GM21423 (cell line): ENCODE measurements around the gene KCNQ1.

Experiments used
- ATAC-seq: cut with Tn5 transposase; IDR thresholded peaks from one replicate; pipeline ENCODE4 v1.9.1; 2021; ENCODE audit warnings: mild to moderate bottlenecking, moderate library complexity; ENCODE audit not compliant: unreplicated experiment

The KCNQ1 gene

DNA sequence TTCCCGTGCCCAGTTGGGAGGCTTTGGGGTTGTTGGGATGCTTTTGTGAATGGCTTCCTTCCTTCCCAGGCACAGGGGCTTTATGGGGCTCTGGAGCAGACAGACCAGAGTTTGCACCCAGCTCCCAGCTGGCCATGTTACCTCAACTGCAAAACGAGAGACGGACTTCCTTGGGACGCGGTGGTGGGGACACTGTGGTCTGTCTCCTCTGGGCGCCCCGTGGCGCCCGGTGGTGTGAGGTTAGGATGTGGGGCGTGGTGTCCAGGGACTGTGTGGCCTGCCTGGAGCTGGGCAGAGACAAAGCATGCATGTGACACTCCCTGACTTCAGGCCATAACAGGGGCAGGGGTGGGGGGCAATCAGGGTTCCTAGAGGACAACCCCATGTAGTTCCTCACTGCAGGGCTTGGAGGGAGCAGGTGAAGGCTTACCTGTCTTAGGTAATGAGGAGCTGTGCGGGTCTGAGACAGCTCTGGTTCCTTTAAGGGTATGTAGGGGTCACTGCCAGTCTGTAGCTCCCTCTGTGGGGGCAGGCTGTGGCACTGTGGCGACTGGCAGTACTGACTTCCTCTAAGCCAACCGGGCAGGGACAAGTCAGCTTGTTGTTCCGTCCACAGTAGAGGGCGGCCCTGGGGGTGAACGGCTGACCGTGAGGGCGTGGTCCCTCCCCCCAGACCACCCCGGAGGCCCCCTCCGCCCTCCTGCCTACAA lies 14.4 kb downstream of the KCNQ1 start:
- ATAC-seq = no peak

DNA sequence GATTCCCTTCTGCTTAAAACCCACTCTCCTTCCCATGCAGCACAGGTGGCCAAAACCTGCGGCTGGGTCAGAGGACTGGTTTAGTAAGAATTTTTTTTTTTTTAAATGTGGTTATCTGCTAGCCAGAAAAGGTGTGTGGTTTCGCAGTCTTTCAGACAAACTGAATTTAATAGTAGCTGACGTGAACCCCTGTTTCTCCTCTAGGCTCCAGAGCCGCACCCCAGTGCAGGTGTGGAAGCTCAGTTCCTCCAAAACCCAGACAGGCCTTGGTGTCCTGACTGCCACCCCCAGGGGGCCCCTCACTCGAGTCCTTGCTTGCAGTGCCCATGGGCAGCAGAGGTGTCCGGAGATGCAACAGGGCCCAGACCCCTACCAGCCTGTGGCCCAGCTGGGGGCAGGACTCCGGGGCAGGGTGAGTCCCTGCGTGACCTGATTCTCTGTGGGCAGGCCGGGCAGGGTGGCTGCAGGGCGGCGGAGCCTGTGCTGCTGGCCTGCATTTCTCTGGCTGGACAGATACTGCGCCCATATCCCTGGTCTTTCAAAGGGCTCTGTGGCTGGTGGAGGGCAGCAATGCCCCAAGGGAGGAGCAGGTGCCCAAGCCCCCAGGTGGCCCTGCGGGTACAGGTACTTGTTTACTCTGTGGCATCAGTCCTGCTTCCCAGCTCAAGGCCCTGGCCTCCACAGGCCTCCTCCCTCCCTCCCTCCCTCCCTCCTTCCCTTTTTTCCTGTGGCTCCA lies 15.2 kb downstream of the KCNQ1 start:
- ATAC-seq = no peak

DNA sequence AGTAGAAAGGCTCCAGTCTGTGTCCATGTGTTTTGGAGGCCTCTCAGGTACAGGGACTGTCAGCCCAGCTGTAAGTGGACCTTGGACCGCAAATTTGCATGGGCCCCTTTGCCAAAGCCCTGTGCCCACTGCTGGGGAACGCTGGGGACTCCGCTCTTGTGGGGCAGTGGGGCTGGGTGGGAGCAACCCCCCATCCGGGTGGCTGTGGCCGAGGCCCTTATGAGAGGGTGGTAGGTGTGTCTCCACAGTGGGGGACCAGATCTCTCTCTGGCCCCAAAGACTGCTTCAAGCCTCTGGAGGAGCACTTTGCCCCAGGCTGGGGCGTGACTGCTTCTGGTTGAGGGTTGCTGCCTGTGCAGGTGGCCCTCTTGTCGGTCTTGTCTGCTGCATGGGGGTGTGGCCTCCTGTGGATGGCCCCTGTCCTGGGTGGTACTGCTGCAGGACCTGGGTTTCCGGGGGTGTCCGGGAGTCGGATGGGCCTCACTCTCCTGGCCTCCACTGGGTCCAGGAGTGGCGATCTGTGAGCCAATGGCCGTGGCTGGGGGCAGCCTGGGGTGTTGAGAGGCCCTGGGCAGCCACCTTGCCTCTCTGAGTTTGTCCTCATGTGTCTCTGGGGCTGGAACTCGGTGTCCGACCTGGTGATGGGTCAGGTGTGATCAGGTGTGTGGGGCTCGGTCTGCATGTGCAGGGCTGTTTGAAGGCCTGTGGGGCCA lies 15.9 kb downstream of the KCNQ1 start:
- no peak for ATAC-seq

DNA sequence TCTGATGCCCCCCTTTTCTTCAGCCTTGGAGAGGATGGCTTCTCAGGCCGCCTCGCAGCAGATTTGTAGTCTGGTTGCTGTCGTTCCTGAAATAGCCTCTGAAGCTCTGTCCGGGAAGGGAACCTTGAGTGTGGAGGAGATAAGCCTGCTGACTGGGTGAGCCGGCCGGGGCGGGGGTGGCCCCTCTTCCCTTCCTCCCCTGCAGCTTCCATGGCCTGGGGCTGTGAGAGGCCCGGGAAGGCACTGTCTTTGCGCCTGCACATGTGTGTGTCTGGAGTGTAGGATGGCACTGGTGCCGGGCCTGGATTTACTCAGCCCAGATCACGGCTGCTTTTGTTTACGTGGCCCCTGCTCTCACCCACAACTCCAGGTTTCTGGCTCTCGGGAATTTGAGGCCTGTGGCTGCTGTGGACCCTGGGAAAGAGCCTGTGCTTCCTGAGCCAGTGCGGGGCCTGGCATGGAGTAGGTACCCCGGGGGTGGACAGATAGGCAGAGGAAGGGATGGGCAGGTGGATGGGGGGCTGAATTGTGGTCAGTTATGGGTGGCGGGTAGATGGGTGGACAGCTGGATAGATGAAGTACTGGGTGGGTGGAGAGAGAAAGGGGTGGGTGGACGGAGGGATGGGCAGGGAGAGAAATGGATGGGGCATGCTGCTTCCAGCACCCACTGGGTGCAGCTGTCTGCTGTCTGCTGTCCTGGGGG lies 16.6 kb downstream of the KCNQ1 start:
- no peak for ATAC-seq

DNA sequence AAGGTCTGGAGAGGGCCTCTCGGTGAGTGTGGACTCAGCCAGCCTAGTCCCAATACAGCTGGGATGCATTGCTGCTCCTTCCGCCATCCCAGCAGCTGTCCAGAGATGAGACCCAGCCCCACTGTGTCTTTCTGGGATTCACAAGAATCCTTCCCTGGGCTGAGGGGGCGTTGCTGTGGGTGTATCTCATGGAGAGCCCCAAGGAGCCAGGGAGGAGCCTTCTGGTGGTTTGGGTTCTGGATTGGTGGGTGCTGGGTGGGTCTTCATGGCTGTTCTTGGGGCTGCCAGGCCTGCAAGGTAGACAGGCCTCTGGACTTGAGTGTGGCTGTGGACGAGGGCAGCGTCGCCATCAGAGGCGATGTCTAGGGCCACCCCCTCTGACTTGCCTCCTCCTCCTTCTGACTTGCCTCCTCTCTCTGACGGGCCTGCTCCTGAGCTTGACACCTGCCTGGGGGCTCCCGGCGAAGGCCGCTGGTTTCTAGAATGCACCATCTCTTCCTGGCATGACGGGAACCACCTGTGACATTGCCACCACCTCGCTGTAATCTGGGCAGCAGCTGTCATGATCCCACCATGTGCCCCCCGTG lies 17.2 kb downstream of the KCNQ1 start:
- no peak for ATAC-seq

DNA sequence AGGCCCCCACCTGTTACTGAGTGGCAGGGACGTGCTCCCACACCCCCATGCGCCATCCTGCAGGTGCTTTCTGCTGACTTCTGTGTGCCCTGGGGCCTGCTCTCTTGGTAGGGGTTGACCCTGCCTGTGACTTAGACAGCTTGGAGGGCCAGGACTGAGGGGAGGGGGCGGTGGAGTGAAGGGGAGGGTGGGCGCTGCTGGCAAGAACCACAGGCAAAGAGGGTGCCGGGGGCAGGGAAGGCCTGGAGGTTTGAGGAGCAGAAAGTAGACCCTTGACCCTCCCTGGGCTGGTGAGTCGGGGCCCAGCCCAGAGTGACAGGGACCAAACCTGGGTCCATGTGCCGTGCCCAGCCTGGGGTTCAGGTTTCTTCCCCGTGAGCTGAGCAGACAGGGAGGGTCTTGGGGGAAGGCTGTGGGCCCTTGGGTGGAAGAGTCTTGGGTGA lies 17.8 kb downstream of the KCNQ1 start:
- ATAC-seq = no peak

DNA sequence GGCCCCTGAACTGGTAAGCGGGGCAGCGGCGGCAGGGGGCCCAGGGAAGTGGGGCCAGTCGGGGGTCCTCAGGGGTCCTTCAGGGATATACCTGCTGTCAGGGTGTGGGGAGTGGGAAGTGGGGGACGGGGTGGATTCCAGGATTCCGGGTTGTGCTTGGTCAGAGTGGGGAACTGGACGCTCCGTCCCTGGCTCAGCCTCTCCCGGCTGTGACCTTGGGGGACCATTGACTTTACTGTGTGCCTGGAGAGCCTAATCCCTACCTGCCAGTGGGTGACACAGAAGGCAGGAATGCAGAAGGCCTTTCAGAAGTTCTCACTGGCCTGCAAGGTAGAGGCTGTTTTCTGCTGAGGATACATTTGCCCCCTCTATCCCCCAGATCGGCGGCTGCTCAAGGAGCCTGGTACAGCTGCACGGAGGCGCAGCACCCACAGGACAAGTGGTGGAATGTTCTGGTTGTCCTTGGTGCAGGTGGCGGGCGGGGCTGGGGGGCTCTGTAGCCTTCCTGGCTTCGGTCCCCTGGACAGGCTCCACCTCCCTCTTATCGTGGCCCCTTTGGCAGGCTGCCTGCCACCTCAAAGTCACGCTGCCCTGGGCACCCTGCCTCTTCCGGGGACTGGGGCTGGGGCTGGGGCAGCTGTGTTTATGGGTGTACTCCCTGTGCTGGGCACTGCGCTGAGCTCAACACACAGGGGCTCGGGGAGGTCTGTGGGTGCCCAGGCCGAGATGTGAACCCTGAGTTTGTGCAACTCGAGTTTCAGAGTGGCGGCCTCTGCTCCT lies 18.4 kb downstream of the KCNQ1 start:
- ATAC-seq = no peak

DNA sequence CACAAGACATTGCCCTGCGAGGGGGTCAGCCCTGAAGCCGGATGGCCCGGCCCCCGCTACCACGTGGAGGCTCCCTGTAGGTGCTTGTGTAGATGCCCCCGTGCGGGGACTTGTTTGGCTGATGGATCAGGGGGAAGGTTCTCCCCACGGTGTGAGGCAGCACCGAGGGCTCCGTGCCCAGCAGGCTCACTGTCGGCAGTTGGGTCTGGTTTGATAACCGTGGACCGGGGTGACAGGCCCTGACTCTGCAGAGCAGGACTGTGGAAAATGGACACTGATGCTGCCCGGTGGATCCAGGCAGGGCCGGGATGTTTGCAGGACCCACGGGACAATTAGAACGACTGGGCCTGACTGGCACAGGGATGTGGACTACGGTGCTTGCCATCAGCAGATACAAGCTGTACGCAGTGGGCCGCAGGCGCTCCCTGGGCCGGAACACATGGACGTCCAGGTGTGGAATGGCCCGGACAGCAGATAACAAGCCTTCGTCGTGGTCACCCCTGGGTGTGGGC lies 19.0 kb downstream of the KCNQ1 start:
- no peak for ATAC-seq

DNA sequence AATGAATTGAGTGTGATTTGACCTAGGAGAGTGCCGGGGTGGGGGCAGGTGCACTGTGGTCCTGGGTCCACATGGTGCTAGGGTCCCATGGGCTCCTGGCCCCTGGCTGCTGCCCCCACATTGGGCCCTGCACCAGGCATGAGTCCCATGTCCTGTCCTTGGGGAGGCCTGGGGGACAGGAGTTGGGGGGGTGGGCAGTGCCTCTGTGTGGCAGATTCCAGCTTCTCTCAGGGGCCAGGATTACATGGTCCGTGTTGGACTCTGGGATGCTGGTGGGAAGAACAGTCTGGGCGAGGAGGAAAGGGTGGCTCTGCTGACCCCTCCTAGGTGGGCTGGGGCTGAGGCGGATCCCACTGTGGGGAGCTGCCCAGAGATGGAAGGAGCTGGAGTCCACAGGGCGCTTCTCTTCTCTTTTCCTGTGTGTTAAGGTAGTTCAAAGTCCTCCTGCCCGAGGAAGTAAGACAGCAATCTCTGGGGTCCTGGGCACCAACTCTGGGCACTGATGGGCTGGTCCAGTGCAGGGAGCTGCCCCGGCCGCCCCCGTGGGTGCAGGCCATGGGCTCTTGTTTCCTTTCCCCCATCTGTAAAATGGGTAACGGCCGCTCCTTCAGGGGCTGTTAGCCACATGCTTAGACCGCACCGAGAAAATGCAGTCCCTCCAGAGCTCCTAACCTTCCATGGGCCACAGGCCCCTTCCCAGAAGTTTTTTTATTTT lies 19.8 kb downstream of the KCNQ1 start:
- ATAC-seq = no peak

DNA sequence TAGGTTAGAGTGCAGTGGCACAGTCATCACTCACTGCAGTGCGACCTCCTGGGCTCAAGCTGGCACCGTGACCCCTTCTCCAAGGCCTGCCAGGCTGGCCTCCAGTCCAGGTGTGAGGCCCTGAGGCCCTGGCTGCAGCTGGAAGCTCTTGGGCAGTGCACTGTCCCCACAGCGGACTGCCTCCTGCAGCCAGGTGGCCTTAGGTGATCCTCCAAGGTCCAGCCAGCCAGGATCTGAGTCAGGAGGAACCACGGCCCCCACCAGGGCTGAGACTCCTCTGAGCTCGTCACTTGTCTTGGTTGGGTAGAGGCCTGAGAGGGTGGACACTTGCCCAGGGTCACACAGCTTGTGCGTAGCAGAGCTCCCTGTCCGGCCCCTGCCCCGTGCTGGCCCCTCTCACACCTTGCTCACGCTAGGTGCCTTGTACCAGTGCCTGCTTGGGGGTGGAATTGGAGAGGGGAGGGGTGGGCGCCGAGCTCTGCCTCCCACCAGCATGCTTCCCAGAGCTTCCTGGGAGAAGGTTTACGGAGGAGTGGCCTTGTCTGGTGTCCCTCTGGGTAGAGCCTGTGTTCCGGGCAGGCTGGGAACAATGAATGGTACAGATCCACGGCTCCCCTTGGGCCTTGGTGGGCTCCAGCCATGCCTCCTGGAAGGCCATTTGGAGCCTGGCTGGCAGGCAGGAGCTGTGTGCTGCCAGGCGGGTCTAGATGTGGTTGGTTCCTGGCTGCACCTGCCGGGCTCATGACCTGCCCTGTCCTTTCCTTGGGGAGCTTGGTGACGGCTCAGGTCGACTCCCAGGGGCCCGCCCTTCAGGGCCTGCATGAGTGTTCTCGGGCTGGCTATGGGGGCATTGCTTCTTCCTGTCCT lies 20.6 kb downstream of the KCNQ1 start:
- no peak for ATAC-seq

DNA sequence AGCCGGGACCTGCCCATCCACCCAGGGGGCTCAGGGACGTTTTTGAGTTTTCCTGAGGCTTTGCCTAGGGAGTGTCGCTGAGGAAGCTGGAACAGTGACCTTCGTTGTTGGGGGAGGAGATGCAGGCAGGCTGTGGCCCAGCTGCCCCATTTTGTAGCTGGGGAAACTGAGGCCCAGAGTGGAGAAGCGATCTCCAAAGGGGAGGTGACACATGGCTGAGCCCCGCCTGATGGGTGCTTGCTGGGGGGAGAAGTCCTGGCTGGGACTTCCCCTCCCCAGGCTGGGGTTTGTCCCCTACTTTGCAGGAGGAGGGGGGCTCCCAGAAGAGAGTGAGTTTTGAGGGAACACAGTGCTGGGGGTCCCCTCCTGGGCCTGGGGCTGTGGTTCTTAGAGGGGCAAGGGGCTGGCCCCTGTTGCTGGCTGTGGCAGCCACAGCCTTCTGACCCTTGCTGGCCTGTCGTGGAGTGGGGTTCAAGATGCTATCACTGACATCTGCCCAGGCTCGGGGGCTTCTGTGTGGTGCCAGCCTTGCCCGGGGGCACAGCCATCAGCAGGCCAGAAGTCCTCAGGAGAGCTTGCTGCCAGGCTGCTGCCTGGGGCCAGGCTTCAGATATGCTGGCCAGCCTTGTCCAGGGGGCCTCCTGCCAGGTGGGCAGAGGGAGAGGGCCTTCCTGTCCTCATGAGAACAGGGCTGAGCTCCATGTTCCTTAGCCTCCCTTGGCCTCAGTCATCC lies 21.4 kb downstream of the KCNQ1 start:
- no peak for ATAC-seq

DNA sequence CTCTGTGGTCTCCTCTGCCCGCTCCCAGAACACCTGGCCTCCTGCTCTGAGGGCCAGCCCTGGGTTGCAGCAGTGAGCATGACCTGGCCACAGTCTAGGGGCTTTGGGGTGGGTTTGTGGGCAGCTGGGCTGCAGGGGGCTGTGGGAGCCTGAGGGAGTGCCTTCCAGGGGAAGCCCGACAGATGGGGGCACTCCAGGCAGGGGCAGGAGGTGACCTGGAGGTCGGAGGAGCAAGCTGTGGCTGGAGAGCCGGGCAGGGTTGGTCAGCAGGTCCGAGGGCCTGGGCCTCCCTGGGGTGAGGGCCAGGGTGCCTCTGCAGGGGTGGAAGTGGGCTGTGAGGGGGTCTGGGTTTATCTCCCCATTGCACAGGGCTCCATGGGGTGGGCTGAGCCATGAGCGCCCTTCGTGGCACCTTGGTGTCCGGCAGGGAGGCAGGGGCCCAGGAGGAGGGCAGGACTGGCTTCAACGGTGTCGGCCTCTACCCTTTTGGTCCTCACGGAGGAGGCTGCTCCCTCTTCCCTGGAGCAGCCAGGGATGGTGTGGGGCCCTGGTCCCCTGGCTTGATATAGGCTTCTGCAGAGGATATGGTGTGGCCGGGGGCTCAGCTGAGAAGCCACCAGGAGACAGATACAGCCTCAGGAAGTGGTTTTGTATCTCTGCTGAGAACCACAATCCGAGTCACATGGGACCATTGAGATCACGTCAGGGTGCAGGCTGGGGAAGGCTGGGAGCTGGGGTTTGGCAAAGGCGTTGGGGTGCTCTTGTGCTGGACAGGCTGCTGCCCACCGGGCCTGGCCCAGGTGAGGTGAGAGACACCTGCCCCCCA lies 22.3 kb downstream of the KCNQ1 start:
- ATAC-seq = peak; percentile 82

DNA sequence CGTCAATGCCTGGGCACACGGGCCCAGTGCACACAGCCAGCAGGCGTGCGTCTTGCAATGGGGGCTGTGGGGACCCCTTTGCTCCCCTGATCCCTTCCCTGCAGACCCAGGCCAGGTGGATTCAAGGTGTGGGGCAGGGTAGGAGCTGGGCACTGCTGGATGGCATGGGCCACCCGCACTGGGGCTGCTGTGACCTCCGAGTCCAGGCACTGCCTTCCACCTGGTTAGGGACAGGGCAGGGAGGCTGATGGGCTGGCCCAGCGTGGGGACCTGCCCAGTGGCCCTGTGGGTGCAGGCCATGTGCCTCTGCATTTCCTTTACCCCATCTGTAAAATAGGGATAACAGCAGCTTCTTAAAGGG lies 22.9 kb downstream of the KCNQ1 start:
- no peak for ATAC-seq

DNA sequence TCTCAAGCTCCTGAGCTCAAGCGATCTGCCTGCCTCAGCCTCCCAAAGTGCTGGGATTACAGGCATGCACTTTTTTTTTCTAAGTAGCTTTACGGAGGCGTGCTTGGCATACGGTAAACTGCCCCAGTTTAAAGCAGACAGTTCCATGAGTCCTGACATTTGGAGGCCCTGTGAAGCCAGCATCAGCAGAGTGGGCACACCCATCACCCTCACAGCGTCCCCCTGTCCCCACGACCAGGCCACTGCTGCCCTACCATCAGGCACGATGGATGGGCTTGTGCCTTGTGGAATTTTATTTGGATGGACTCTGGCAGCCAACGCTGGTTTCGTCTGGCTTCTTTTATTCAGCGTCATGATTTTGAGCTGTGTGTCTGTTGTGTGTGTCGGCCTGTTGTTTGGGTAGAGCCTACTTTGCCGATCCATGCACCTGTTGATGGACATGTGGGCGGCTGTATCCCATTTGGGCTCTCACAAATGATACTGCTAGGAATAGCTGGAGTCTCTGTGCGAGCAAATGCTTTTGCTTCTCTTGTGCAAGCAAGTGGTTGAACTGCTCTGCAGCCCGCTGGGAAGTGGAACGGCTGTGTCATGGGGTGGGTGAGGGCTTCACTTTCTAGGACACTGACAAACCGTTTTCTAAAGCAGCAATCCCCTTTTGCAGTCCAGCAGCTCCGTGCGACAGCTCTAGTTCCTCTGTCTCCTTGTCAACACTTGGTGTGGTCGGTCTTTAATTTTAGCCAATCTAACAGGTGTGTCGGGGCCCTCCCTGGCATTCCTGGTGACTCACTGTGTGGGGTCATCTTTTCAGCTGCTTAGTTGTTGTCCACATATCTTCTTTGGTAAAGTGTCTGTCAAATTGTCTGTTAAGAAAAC lies 23.8 kb downstream of the KCNQ1 start:
- no peak for ATAC-seq

DNA sequence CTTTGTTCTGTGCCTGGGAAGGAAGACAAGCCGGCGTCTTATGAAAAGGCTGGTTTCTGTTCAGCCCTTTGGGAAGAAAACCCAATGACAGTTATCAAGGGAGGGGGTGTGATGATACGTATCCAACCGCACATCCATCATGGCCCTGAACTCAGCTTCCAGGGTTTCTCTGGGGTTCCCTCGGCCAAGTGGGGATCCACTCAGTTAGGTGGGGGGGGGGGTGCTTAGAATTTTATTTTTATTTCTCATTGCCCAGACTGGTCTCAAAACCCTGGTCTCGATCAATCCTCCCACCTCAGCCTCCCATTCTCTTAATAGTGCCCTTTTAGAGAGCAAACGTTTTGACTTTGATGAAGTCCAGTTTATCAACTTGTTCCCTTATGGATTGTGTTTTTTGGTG lies 25.7 kb downstream of the KCNQ1 start:
- no peak for ATAC-seq
